HL-60/S4 treated with phorbol 12-myristate 13-acetate at 8.2 ng/mL for 4 days and 3 days (cell line): Measurements from ENCODE around the gene MPPED2.

Experiments used
- in situ Hi-C: fragments of 300-500 bp; cut with MboI; formaldehyde crosslinking; loops from 2 replicates; pipeline ENCODE4 v1.15.0; 2022; ENCODE audit warnings: low sequenced_read_pairs

MPPED2 gene

GRCh38 chr11:30423886-30424285 lies 162.3 kb downstream of the MPPED2 start:
- in situ Hi-C loops, result no loop called here

GRCh38 chr11:30423279-30423648 lies 162.9 kb downstream of the MPPED2 start:
- in situ Hi-C loops, result no loop called here

GRCh38 chr11:30422447-30423278 lies 163.5 kb downstream of the MPPED2 start:
- in situ Hi-C loops, result no loop called here

GRCh38 chr11:30420233-30420787 lies 165.8 kb downstream of the MPPED2 start:
- in situ Hi-C loops, result no loop called here

- in situ Hi-C loops, result no loop called here
These were observed 171.3 kb downstream of the MPPED2 start for GRCh38 chr11:30414806-30415205.

GRCh38 chr11:30414244-30414643 lies 171.9 kb downstream of the MPPED2 start:
- in situ Hi-C loops, result no loop called here

- in situ Hi-C loops, result no loop called here
These were observed 173.6 kb downstream of the MPPED2 start for GRCh38 chr11:30412509-30412908.

GRCh38 chr11:30411383-30411782 lies 174.8 kb downstream of the MPPED2 start:
- in situ Hi-C loops, result no loop called here

- in situ Hi-C loops, result no loop called here
These were observed 179.0 kb downstream of the MPPED2 start for GRCh38 chr11:30406978-30407762.

GRCh38 chr11:30405385-30405784 lies 180.8 kb downstream of the MPPED2 start:
- in situ Hi-C loops, result no loop called here

- in situ Hi-C loops, result no loop called here
These were observed 182.0 kb downstream of the MPPED2 start for GRCh38 chr11:30404136-30404535.

GRCh38 chr11:30395751-30396150 lies 190.4 kb downstream of the MPPED2 start:
- in situ Hi-C loops, result no loop called here

GRCh38 chr11:30393012-30393411 lies 193.1 kb downstream of the MPPED2 start:
- in situ Hi-C loops, result no loop called here

- in situ Hi-C loops, result no loop called here
These were observed 193.8 kb downstream of the MPPED2 start for GRCh38 chr11:30392221-30392784.

GRCh38 chr11:30388957-30389356 lies 197.2 kb downstream of the MPPED2 start:
- in situ Hi-C loops, result no loop called here

GRCh38 chr11:30387891-30388861 lies 198.0 kb downstream of the MPPED2 start:
- in situ Hi-C loops, result no loop called here

- in situ Hi-C loops, result no loop called here
These were observed 204.3 kb downstream of the MPPED2 start for GRCh38 chr11:30381879-30382278.

GRCh38 chr11:30380846-30381245 lies 205.3 kb downstream of the MPPED2 start:
- in situ Hi-C loops, result no loop called here

GRCh38 chr11:30377347-30377746 lies 208.8 kb downstream of the MPPED2 start:
- in situ Hi-C loops, result no loop called here

- in situ Hi-C loops, result no loop called here
These were observed 216.0 kb downstream of the MPPED2 start for GRCh38 chr11:30370164-30370563.
